Measurements from ENCODE around the gene FOXC2.

Gene FOXC2

DNA sequence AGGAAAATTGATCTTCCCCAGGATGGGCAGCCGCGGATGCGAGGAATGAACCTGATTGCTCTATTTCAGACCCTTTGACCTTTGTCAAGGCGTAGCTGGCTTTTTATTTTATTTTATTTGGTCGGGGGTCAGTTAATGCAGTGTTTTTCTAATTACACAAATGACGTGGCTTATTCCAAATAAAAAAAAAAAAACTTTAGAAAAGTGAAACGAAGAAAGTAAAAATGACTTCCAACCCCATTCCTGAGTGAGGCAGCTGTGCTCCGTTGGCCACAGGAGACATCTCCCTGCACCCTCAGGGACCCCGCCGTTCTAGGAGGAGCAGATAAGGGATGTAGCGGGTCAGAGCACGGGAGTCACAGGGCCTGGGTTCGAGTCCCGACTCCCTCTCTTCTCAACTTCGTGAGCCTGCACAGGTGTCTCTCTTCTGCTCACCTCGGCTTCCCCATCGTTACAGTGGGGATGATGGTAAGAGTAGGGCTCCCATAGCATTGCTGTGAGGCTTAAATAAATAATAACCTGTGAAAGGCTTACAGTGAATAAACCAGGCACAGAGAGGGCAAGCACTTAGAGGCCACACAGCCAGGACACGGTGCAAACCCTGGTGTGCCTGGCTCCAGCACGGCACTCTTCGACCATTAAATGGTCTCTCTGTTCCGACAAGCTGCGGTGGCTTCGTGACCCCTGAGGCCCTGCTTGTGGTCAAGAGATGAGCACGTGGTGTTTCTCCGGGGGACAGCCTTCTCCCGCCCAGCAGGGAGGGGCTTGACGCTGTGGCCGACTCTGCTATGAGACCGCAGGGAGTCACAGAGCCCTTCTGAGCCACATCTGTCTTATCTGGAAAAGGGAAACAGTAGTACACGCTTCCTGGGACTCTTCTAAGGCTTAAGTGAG, 46.1 kb upstream of the FOXC2 start:
- POLR2A ChIA-PET: interaction anchor here (0.5 kb wide), 1 partner anchor 244 kb away, joined by 3 read pairs; no protein-coding TSS in a partner anchor
- CTCF ChIA-PET: interaction anchor here (0.7 kb wide), 1 partner anchor 327 kb away, joined by 3 read pairs; no protein-coding TSS in a partner anchor

DNA sequence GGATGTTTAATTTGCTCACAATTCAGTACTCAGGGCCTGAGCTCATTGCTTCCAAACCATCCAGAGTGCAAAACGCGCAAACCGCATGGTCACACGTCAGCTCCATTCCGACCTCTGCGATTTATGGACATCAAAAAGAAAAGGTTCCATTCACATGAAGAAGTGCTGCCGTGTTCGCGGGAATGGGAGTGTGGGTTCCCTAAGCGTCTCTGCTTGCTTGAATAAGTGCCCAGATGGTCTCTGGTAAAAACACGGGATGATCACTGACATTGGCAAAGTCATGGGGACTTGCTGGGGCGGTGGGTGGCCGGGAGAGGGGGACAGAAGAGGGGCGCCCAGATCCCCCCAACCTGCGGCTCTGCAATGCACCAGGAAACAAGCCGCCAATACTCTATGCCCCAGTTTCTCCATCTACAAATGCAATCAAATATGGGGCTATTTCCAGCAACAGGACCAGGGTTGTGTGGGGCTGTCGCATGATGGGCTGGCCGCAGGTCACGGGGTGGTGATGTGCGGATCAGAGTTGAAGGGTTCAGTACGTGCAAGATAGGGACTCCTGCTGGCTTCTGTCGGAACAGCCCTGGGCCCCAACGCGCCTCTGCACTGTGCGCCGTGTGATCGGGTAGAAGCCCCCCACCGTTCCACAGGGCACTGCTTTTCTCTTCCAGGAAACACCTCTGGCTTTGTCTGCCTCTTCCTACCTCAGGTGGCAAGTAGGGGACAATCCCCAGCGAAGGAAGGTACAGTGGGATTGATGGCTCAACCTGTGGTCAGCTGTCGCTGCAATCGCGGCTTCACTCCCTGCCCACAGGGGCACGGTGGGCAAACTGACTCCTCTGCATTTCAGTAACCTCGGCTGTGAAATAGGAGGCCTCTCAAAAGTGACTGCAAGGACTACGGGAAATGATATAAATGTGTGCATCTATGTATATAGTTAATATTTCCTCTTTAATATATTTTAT, 45.1 kb upstream of the FOXC2 start:
- POLR2A ChIA-PET: no interaction called here
- DNase-seq (ENCODE audit: extremely low spot score): no peak
- CTCF ChIA-PET: no interaction called here
- TF ChIP-seq SUZ12 (IDR thresholded peaks at IDR 0.05) (no peak), BHLHE40 (IDR thresholded peaks at IDR 0.05; ENCODE audit: borderline replicate concordance) (no peak)

More for the DNA sequence above, 46.1 kb upstream of the FOXC2 start:
- TF ChIP-seq ELF4 (IDR thresholded peaks at IDR 0.05): no peak
- no peak for TF ChIP-seq NFRKB (IDR thresholded peaks at IDR 0.05)
- TF ChIP-seq, protein P1, sequence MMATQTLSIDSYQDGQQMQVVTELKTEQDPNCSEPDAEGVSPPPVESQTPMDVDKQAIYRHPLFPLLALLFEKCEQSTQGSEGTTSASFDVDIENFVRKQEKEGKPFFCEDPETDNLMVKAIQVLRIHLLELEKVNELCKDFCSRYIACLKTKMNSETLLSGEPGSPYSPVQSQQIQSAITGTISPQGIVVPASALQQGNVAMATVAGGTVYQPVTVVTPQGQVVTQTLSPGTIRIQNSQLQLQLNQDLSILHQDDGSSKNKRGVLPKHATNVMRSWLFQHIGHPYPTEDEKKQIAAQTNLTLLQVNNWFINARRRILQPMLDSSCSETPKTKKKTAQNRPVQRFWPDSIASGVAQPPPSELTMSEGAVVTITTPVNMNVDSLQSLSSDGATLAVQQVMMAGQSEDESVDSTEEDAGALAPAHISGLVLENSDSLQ (IDR thresholded peaks at IDR 0.05): no peak
- no peak for TF ChIP-seq SP1 (IDR thresholded peaks at IDR 0.05)
- DNase-seq (ENCODE audit: extremely low spot score): no peak

DNA sequence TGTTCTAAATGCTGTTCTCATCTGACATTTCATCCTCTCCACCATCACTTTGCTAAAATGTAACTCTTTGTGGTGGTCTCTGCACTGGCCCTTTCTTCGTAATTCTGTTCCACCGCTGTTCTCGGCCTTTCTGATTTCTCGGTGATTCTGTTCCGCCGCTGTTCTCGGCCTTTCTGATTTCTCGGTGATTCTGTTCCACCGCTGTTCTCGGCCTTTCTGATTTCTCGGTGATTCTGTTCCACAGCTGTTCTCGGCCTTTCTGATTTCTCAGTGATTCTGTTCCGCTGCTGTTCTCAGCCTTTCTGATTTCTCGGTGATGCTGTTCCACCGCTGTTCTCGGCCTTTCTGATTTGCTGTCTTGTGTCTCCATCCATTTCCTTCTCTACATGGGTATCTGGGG, 44.0 kb upstream of the FOXC2 start:
- TF ChIP-seq LEF1 (IDR thresholded peaks at IDR 0.05; ENCODE audit: borderline replicate concordance) (no peak), NFRKB (IDR thresholded peaks at IDR 0.05) (no peak), SP1 (IDR thresholded peaks at IDR 0.05) (no peak), FOXK2 (IDR thresholded peaks at IDR 0.05) (no peak), ARNT (IDR thresholded peaks at IDR 0.05) (no peak), TARDBP (IDR thresholded peaks at IDR 0.05) (no peak)

DNA sequence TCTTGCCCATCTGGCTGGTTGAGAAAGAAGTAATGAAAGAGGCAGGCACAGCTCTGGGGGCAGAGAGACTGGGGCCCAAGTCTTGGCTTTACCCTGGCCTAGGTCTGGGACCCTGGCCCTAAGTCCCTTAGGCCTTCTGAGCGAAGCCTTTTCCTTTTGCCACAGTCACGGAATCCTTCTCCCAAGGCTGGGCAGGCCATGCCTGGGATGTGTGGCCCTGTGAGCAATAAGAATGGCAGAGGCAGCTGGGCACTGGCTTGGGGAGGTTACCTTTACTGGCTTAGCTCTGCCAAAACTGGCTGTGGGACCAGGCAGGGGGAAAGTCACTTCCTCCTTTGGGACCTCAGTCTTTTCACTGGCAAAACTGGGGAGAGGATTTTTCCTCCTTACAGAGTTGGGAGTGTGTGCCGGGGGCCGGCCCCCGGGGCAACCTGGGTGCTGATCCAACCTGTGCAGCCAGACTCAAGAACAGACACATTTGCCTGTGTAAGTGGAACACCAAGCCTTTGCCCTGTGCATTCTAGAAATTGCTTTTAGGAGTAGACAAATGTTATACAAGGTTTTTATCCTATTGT, 43.4 kb upstream of the FOXC2 start:
- TF ChIP-seq BHLHE40 (IDR thresholded peaks at IDR 0.05; ENCODE audit: borderline replicate concordance): no peak
- TF ChIP-seq SUZ12 (IDR thresholded peaks at IDR 0.05): no peak
- no peak for TF ChIP-seq ARNT (IDR thresholded peaks at IDR 0.05)
- ChIA-PET CTCF (no interaction called here), POLR2A (no interaction called here)
- DNase-seq (ENCODE audit: extremely low spot score): no peak

More for the DNA sequence above, 44.0 kb upstream of the FOXC2 start:
- ChIA-PET CTCF (no interaction called here), POLR2A (no interaction called here)
- no peak for DNase-seq (ENCODE audit: extremely low spot score)

DNA sequence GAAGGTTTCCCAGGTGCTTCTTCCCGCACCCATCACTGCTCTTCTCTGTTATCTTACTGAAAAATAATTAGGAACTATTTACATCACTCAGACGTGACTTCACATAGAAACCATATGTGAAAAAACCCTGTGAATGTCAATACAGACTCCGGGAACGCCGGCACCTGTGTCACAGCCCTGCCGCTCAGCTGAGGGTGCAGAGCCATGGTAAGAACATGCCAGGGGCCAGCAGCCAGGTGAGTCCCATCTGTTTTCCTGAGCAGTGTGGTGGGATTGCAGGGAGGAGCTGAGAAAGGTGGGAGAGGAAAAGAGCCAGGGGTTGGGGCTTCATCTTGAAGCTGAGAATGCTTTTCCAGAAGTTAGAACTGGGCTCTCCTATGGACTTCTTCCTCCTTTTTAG, 42.6 kb upstream of the FOXC2 start:
- ChIA-PET CTCF (no interaction called here), POLR2A (no interaction called here)
- no peak for TF ChIP-seq BHLHE40 (IDR thresholded peaks at IDR 0.05; ENCODE audit: borderline replicate concordance)
- TF ChIP-seq FOXA1 (IDR thresholded peaks at IDR 0.05): no peak
- no peak for TF ChIP-seq ZNF384 (IDR thresholded peaks at IDR 0.05)
- TF ChIP-seq, protein P1 (IDR thresholded peaks at IDR 0.05): no peak
- no peak for TF ChIP-seq SUZ12 (IDR thresholded peaks at IDR 0.05)
- no peak for TF ChIP-seq CTBP1 (IDR thresholded peaks at IDR 0.05; ENCODE audit: borderline replicate concordance)
- no peak for TF ChIP-seq FOXK2 (IDR thresholded peaks at IDR 0.05)
- no peak for TF ChIP-seq TARDBP (IDR thresholded peaks at IDR 0.05)
- no peak for TF ChIP-seq ELF4 (IDR thresholded peaks at IDR 0.05)
- no peak for TF ChIP-seq LEF1 (IDR thresholded peaks at IDR 0.05; ENCODE audit: borderline replicate concordance)
- no peak for TF ChIP-seq L3MBTL2 (conservative IDR thresholded peaks at IDR 0.05)
- no peak for TF ChIP-seq HDGF (IDR thresholded peaks at IDR 0.05; ENCODE audit: borderline replicate concordance)
- TF ChIP-seq FOXM1 (IDR thresholded peaks at IDR 0.05; ENCODE audit: borderline replicate concordance): no peak
- no peak for TF ChIP-seq ARNT (IDR thresholded peaks at IDR 0.05)
- no peak for TF ChIP-seq SP1 (IDR thresholded peaks at IDR 0.05)
- no peak for DNase-seq (ENCODE audit: extremely low spot score)

DNA sequence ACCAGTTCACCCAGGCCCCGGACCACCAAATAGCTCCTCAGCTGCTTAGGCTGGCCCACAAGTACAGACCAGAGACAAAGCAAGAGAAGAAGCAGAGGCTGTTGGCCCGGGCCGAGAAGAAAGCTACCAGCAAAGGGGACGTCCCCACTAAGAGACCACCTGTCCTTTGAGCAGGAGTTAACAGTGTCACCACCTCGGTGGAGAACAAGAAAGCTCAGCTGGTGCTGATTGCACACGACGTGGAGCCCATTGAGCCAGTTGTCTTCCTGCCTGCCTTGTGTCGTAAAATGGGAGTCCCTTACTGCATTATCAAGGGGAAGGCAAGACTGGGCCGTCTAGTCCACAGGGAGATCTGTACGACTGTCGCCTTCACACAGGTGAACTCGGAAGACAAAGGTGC, 40.9 kb upstream of the FOXC2 start:
- DNase-seq (ENCODE audit: extremely low spot score): no peak
- POLR2A ChIA-PET: no interaction called here
- TF ChIP-seq, protein P1 (IDR thresholded peaks at IDR 0.05): no peak
- TF ChIP-seq LEF1 (IDR thresholded peaks at IDR 0.05; ENCODE audit: borderline replicate concordance) (no peak), TARDBP (IDR thresholded peaks at IDR 0.05) (no peak), HDGF (IDR thresholded peaks at IDR 0.05; ENCODE audit: borderline replicate concordance) (no peak), BHLHE40 (IDR thresholded peaks at IDR 0.05; ENCODE audit: borderline replicate concordance) (no peak), SUZ12 (IDR thresholded peaks at IDR 0.05) (no peak), FOXK2 (IDR thresholded peaks at IDR 0.05) (no peak), ARNT (IDR thresholded peaks at IDR 0.05) (no peak), SP1 (IDR thresholded peaks at IDR 0.05) (no peak), FOXA1 (IDR thresholded peaks at IDR 0.05) (no peak), ZNF384 (IDR thresholded peaks at IDR 0.05) (no peak)
- CTCF ChIA-PET: no interaction called here

Measured in HEK293T (cell line).